GM21528 (cell line): Measurements from ENCODE around the gene SRPRB.

ENCODE experiments used
- ATAC-seq: cut with Tn5 transposase; IDR thresholded peaks from one replicate; pipeline ENCODE4 v1.9.1; 2021; ENCODE audit warnings: mild to moderate bottlenecking, moderate library complexity; ENCODE audit not compliant: unreplicated experiment, low FRiP score

Gene SRPRB

DNA sequence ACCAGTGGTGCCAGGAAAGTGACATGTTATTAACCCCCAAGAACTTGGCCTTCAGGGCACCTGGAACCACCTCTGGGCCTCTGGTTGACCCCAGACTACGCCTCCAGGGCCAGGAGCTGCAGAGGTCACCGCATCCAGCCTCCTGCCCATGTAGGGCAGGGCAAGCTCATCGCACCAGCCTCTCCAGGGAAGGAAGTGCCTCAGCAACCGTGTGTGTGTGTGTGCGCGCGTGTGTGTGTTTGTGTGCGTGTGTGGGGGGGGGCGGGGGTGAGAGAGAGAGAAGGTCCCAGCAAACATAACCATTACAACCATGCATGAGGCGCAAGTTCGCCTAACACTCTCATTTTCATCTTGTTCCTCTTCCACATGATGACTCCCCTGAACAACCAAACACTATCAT lies 58.3 kb downstream of the SRPRB start:
- no peak for ATAC-seq

- no peak for ATAC-seq
Measured at GRCh38 chr3:133864616-133865015, 59.0 kb downstream of the SRPRB start.

DNA sequence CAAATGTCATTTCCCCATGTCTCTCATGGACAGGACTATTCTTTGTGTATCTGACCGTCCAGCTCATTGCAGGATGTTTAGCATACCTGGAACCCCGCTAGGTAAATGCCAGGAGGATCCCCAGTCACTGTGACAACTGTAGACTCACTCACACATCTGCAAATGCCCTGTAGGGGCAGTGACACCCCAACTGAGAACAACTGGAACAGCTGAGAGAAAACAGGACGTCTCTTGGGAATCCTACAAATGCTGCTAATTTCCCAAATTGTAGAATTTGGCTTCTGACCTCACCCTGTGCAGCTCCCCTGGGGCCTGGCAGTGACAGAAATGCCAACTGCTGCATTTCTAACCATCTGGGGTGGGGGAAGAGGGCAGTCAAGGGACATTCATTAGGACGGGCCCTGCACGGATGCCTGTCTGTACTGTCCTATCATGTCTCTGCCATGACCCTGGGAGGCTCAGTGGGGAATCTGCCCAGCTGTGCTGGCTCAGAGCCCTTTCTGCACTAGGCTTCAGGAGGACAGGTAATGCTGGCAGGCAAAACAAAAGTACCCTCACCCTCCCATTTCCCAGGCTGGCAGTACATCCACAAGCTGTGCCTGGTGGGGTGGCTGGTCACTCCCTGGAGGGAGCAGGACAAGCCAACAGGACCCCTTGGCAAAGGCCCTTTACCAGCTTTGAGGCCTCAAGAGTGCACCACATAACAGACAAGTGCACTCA lies 59.7 kb downstream of the SRPRB start:
- no peak for ATAC-seq

GRCh38 chr3:133866141-133866540 lies 60.5 kb downstream of the SRPRB start:
- ATAC-seq: no peak

GRCh38 chr3:133868186-133868585 lies 62.6 kb downstream of the SRPRB start:
- no peak for ATAC-seq

DNA sequence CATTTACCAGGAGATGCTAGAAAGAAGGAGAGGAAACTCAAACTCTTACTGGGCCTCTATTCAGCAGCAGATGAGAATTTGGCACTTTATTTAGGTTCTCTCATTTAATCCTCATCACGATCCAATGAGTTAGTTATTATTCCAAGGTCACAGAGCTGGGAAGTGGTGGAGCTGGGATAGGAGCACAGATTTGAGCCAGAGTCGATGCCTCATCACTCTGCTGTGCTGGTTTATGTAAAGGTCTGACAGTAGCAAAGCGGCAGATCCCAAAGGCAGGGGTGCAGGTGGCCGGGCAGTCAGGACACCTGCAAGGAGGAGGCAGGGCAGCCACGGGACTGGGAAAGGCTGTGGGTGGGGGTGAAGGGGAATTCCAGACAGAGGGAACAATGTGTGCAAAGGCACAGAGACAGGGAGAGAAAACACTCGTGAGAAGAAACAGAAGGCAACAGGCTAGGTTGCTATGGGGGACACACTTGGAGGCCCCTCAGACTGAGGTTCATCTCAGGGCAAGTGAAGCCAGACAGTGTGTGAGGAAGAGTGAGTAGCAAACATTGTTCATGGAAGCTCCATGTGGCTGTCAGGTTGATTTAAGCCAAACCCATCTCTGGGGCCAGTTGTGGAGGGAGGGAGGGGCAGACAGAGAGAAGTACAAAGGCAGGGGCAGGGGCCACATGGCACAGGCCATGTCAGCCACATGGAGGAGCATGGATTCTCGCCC lies 63.3 kb downstream of the SRPRB start:
- ATAC-seq: no peak

DNA sequence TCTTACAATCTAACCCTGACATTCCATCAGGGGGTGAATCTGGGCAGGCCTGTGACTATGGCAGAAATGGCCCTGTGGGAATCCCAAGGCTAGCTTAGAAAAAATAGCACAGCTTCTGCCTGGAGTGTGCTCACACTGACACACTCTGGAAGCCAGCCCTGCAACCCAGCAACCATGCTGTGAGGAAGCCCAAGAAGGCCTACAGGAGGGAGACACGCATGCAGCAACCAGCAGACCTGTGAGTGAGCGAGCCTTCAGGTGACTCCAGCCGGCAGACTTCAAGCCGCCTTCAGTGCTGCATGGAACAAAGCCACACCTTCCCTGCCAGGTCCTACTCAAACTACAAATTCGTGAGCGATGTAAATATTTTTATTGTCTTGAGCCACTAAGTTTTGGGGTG lies 64.0 kb downstream of the SRPRB start:
- ATAC-seq: no peak

DNA sequence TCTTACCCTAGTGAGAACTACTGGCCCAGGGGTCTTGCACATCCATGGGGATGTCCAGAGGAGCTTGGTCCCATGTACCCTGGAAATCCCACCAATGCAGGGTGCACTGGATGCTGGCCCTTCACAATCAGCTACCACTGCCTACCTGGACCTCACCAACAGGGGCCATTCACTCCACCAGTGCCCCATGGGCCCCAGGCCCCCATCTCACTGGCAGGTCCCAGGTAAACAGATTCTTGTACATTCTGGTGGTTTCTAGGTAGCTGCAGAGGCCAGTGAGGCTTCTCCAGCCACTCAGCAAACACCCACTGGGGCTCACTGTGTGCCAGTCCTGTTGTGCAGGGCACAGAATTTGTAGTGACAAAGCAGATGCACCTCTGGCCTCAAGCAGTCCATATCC lies 65.2 kb downstream of the SRPRB start:
- ATAC-seq: no peak
